Measurements from ENCODE around the gene CADPS.

DNA sequence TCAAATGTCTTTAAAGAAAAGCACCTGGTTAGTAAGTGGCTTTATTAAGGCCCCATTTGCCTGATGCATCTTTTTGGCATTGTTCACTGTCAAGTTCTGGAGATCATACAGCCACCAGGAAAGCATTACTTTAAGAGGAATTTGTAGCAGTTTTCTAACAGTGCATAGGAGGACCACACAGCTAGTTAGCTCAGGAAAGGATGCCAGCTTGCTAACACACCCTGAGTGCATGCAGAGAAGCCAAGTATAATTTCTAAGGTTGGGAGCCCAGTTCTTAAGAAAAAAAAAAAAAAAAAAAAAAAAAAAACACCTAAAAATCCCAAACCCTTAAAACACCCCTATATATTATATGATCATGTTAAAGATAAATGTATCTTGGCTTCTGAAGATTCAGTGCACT lies 399.9 kb downstream of the CADPS start:
- TF ChIP-seq FOS (IDR thresholded peaks at IDR 0.05; ENCODE audit: low read depth, low read length) (no peak), POLR2A (IDR thresholded peaks at IDR 0.05; ENCODE audit: low read depth, low read length) (no peak), MXI1 (IDR thresholded peaks at IDR 0.05; ENCODE audit: borderline replicate concordance, low read depth, low read length) (no peak), RCOR1 (IDR thresholded peaks at IDR 0.05; ENCODE audit: insufficient replicate concordance, low read length) (no peak), RFX5 (IDR thresholded peaks at IDR 0.05; ENCODE audit: low read depth, low read length) (no peak), CHD1 (IDR thresholded peaks at IDR 0.05; ENCODE audit: low read depth, low read length) (no peak), CEBPB (IDR thresholded peaks at IDR 0.05; ENCODE audit: low read depth, low read length) (no peak), RAD21 (IDR thresholded peaks at IDR 0.05; ENCODE audit: low read length) (no peak), MAZ (IDR thresholded peaks at IDR 0.05; ENCODE audit: borderline replicate concordance, low read depth, low read length) (no peak)
- TF ChIP-seq, protein P1, sequence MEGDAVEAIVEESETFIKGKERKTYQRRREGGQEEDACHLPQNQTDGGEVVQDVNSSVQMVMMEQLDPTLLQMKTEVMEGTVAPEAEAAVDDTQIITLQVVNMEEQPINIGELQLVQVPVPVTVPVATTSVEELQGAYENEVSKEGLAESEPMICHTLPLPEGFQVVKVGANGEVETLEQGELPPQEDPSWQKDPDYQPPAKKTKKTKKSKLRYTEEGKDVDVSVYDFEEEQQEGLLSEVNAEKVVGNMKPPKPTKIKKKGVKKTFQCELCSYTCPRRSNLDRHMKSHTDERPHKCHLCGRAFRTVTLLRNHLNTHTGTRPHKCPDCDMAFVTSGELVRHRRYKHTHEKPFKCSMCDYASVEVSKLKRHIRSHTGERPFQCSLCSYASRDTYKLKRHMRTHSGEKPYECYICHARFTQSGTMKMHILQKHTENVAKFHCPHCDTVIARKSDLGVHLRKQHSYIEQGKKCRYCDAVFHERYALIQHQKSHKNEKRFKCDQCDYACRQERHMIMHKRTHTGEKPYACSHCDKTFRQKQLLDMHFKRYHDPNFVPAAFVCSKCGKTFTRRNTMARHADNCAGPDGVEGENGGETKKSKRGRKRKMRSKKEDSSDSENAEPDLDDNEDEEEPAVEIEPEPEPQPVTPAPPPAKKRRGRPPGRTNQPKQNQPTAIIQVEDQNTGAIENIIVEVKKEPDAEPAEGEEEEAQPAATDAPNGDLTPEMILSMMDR (conservative IDR thresholded peaks at IDR 0.05; ENCODE audit: low read depth, low read length): no peak
- TF ChIP-seq, protein P2, sequence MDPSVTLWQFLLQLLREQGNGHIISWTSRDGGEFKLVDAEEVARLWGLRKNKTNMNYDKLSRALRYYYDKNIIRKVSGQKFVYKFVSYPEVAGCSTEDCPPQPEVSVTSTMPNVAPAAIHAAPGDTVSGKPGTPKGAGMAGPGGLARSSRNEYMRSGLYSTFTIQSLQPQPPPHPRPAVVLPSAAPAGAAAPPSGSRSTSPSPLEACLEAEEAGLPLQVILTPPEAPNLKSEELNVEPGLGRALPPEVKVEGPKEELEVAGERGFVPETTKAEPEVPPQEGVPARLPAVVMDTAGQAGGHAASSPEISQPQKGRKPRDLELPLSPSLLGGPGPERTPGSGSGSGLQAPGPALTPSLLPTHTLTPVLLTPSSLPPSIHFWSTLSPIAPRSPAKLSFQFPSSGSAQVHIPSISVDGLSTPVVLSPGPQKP (IDR thresholded peaks at IDR 0.05; ENCODE audit: borderline replicate concordance, low read depth, low read length): no peak
- TF ChIP-seq, protein P3, sequence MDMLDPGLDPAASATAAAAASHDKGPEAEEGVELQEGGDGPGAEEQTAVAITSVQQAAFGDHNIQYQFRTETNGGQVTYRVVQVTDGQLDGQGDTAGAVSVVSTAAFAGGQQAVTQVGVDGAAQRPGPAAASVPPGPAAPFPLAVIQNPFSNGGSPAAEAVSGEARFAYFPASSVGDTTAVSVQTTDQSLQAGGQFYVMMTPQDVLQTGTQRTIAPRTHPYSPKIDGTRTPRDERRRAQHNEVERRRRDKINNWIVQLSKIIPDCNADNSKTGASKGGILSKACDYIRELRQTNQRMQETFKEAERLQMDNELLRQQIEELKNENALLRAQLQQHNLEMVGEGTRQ (IDR thresholded peaks at IDR 0.05; ENCODE audit: low read depth, low read length): no peak
